Hair follicle dermal papilla cell (primary cell): ENCODE measurements around the gene A3GALT2. TPM values are rescaled to one million over a fixed set of nuclear protein-coding genes. Genes with fewer than 3 reads are reported as not detected.

Experiments
- small RNA-seq: library from RNA; depleted of rRNA; stranded (forward); fragments of <200 nt; gene quantifications from one replicate; pipeline ENCODE3, GENCODE V24; 2012
- total RNA-seq: library from RNA; depleted of rRNA; stranded (reverse); fragments of >200 nt; gene quantifications from 2 replicates; pipeline ENCODE4 v1.2.3, GENCODE V29; 2012

Gene A3GALT2
- total RNA-seq = not detected in 2 replicates

DNA sequence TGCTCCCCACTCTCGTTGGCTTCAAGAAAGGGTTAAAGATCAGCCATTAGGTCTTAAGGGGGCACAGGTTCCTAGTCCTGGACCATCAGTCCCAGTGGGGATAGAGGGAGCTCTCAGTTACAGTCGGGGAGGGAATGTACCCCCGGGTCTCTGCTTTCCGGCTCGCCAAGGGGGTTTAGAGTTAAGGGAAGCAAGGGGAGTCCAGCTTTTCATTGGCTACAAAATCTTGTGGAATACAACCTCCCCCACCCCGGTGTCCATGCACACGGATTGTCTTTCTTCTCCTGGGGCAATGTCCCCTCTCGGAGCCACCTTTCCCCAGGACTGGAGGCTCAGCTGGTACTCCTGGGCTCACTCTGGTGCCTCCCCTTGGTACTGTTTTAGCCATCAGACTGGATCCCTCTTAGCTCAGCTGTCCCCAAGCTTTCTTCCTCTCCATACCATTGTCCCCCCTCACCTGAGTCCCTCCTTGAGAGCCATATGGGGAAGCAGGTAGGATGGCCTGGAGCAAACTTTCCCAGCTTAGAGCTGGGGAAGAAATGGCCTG lies at the start of gene A3GALT2:
Gene A3GALT2 (minus strand): TSS at position 480 of the 547 bp plus-strand sequence. CDS start 0 bp downstream, at position 480.

Small RNA genes within 50 kb of the gene (small RNA-seq; reads per million reads assigned to genes)
- gene RN7SKP16 = not detected

Other genes with a start within 250 kb of the A3GALT2 start
- 6.7 and 14.0 TPM in 2 replicates for gene AZIN2, start 239.9 kb downstream of the A3GALT2 start, total RNA-seq
- 5.2 and 7.3 TPM in 2 replicates for gene TRIM62, start 139.1 kb downstream of the A3GALT2 start, total RNA-seq
- 15.3 and 15.7 TPM in 2 replicates for gene ZNF362, start 64.6 kb downstream of the A3GALT2 start, total RNA-seq
- 105 and 127 TPM in 2 replicates for gene PHC2, start 110.0 kb upstream of the A3GALT2 start, total RNA-seq
- gene ZSCAN20, start 151.5 kb upstream of the A3GALT2 start, total RNA-seq = 8.6 and 11.3 TPM in 2 replicates